ENCODE data around the gene INSR.

The INSR gene

DNA sequence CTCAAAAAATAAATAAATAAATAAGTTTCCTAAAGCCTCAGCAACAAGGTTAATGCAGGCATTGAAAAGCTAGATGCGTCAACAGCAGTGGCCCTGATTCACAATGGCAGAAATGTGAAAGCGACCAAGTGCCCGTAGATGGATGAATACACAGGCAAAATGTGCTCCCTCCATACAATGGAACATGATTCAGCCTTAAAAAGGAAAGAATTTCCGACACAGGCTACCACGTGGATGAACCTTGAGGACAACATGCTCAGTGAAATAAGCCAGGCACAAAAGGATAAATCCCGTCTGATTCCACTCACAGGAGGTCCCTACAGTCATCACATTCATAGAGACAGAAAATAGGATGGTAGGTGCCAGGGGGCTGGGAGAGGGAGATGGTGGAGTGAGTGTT is 31.7 kb downstream of the INSR start:
- Histone ChIP-seq H4K20me1 (ENCODE audit: insufficient read depth, low read length) (peaks cover 30% of the 10 kb centered on the region; the same call in 1 of the 2 replicates), H3K4me3 (ENCODE audit: low read depth in 1 of 2, low read length in 2 of 2) (no peak overlapping the region), H2AFZ (ENCODE audit: low read depth, low read length) (no peak overlapping the region), H3K27me3 (ENCODE audit: insufficient read depth, low read length, poor library complexity) (no peaks in the 10 kb centered on the region), H3K9me3 (ENCODE audit: insufficient read depth, low read length, severe bottlenecking) (no peaks in the 10 kb centered on the region), H3K9ac (ENCODE audit: low read depth, low read length) (no peak overlapping the region), H3K4me2 (ENCODE audit: insufficient read depth, low read length) (no peak overlapping the region), H3K27ac (ENCODE audit: low read length) (no peak overlapping the region), H3K4me1 (ENCODE audit: insufficient read depth, low read length) (no peaks in the 10 kb centered on the region), H3K36me3 (ENCODE audit: insufficient read depth, low read length) (peaks cover 7% of the 10 kb centered on the region), H3K79me2 (ENCODE audit: insufficient read depth, low read length) (peaks cover 7% of the 10 kb centered on the region; the same call in 1 of the 2 replicates)
- ATAC-seq (ENCODE audit: insufficient read depth, low read depth) (no peak), DNase-seq (no peak)
- TF ChIP-seq EZH2 (IDR thresholded peaks at IDR 0.05; ENCODE audit: borderline replicate concordance, low read depth, low read length, severe bottlenecking) = no peak
- TF ChIP-seq, protein P1, sequence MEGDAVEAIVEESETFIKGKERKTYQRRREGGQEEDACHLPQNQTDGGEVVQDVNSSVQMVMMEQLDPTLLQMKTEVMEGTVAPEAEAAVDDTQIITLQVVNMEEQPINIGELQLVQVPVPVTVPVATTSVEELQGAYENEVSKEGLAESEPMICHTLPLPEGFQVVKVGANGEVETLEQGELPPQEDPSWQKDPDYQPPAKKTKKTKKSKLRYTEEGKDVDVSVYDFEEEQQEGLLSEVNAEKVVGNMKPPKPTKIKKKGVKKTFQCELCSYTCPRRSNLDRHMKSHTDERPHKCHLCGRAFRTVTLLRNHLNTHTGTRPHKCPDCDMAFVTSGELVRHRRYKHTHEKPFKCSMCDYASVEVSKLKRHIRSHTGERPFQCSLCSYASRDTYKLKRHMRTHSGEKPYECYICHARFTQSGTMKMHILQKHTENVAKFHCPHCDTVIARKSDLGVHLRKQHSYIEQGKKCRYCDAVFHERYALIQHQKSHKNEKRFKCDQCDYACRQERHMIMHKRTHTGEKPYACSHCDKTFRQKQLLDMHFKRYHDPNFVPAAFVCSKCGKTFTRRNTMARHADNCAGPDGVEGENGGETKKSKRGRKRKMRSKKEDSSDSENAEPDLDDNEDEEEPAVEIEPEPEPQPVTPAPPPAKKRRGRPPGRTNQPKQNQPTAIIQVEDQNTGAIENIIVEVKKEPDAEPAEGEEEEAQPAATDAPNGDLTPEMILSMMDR (IDR thresholded peaks at IDR 0.05; ENCODE audit: borderline replicate concordance, extremely low read depth, low read length, poor library complexity, severe bottlenecking) = no peak

- Histone ChIP-seq H3K9ac (ENCODE audit: low read depth, low read length) (no peak overlapping the region), H3K27me3 (ENCODE audit: insufficient read depth, low read length, poor library complexity) (no peaks in the 10 kb centered on the region), H3K27ac (ENCODE audit: low read length) (no peak overlapping the region), H3K4me1 (ENCODE audit: insufficient read depth, low read length) (no peaks in the 10 kb centered on the region), H3K79me2 (ENCODE audit: insufficient read depth, low read length) (peaks cover 9% of the 10 kb centered on the region; the same call in 1 of the 2 replicates), H2AFZ (ENCODE audit: low read depth, low read length) (no peak overlapping the region), H3K4me2 (ENCODE audit: insufficient read depth, low read length) (no peak overlapping the region), H3K4me3 (ENCODE audit: low read depth in 1 of 2, low read length in 2 of 2) (no peak overlapping the region), H3K36me3 (ENCODE audit: insufficient read depth, low read length) (no peaks in the 10 kb centered on the region; the same call in 1 of the 2 replicates), H4K20me1 (ENCODE audit: insufficient read depth, low read length) (peaks cover 29% of the 10 kb centered on the region; the same call in 1 of the 2 replicates), H3K9me3 (ENCODE audit: insufficient read depth, low read length, severe bottlenecking) (no peaks in the 10 kb centered on the region)
- DNase-seq = no peak
- ATAC-seq (ENCODE audit: insufficient read depth, low read depth) = no peak
- TF ChIP-seq, protein P1 (IDR thresholded peaks at IDR 0.05; ENCODE audit: borderline replicate concordance, extremely low read depth, low read length, poor library complexity, severe bottlenecking) = no peak
- TF ChIP-seq EZH2 (IDR thresholded peaks at IDR 0.05; ENCODE audit: borderline replicate concordance, low read depth, low read length, severe bottlenecking) = no peak
Measured at GRCh38 chr19:7260161-7260560, 34.1 kb downstream of the INSR start.

DNA sequence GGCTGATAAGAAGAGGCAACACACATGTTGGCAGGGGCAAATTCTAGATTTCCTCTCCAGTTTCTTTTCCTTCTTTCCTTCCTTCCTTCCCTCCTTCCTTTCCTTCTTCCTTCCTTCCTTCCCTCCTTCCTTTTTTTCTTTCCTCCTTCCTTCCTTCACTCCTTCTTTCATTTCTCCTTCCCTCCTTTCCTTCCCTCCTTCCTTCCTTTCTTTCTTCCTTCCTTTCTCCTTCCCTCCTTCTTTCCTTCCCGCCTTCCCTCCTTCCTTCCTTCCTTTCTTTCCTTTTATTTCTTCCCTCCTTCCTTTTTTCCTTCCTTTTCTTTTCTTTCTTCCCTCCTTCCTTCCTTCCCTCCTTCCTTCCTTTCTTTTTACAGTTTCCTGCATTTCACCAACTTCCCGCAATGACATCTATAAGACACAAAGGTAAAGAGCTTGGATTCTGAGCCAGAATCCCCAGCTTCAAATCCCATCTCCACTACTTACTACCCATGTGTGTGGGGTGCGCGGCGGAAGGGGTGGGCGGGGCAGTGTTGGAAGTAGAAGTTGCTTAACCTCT is 35.3 kb downstream of the INSR start:
- H3K36me3 ChIP-seq (ENCODE audit: insufficient read depth, low read length) = no peaks in the 10 kb centered on the region; the same call in 1 of the 2 replicates
- no peak overlapping the region for H2AFZ ChIP-seq (ENCODE audit: low read depth, low read length)
- no peak overlapping the region for H3K27ac ChIP-seq (ENCODE audit: low read length)
- H3K4me3 ChIP-seq (ENCODE audit: low read depth in 1 of 2, low read length in 2 of 2) = no peak overlapping the region
- peaks cover 24% of the 10 kb centered on the region; the same call in 1 of the 2 replicates for H4K20me1 ChIP-seq (ENCODE audit: insufficient read depth, low read length)
- H3K9me3 ChIP-seq (ENCODE audit: insufficient read depth, low read length, severe bottlenecking) = no peaks in the 10 kb centered on the region
- H3K27me3 ChIP-seq (ENCODE audit: insufficient read depth, low read length, poor library complexity) = no peaks in the 10 kb centered on the region
- no peak overlapping the region for H3K9ac ChIP-seq (ENCODE audit: low read depth, low read length)
- TF ChIP-seq EZH2 (IDR thresholded peaks at IDR 0.05; ENCODE audit: borderline replicate concordance, low read depth, low read length, severe bottlenecking) = no peak
- TF ChIP-seq, protein P1 (IDR thresholded peaks at IDR 0.05; ENCODE audit: borderline replicate concordance, extremely low read depth, low read length, poor library complexity, severe bottlenecking) = no peak
- no peaks in the 10 kb centered on the region for H3K4me1 ChIP-seq (ENCODE audit: insufficient read depth, low read length)
- ATAC-seq (ENCODE audit: insufficient read depth, low read depth) = no peak
- no peak overlapping the region for H3K4me2 ChIP-seq (ENCODE audit: insufficient read depth, low read length)
- H3K79me2 ChIP-seq (ENCODE audit: insufficient read depth, low read length) = peaks cover 9% of the 10 kb centered on the region; the same call in 1 of the 2 replicates
- DNase-seq = no peak

All from DND-41 (cell line).